GM10266 (cell line): ENCODE measurements around the gene SLC35B3.
"Not testable (repeated sequence)": the region's sequence is repeated elsewhere in the genome, so short reads cannot be mapped to it uniquely, and the experiment has no call there.

Source experiments
- DNase-seq: peaks from one replicate; pipeline ENCODE4 v3.0.0; 2012; ENCODE audit errors: extremely low spot score
- TF ChIP-seq, protein P1 (sequence below): IDR thresholded peaks from 2 replicates; pipeline ENCODE4 v1.5.1; 2012; ENCODE audit warnings: mild to moderate bottlenecking, low read depth; ENCODE audit not compliant: control insufficient read depth, insufficient read depth; ENCODE audit errors: missing control alignments

Gene SLC35B3

DNA sequence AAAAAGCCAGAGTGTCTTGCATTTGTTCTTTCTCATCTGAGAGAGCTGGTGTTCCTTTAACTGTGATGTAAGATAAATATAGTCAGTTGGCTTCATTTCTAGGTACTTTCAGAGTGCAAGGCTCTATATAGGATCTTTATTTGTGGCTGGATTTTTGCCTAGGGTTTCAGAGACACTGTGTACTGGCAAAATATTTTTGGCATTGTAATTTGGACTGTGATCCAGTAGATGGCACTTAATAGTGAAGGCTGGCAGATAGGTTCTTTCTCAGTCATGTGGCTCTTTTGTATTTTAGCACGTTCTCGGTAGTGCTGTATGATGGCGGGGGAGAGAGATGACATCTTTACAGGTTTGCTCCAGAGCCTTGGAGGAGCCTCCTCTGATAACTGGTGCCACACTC lies 26.8 kb upstream of the SLC35B3 start:
- DNase-seq: no peak
- TF ChIP-seq, protein P1, sequence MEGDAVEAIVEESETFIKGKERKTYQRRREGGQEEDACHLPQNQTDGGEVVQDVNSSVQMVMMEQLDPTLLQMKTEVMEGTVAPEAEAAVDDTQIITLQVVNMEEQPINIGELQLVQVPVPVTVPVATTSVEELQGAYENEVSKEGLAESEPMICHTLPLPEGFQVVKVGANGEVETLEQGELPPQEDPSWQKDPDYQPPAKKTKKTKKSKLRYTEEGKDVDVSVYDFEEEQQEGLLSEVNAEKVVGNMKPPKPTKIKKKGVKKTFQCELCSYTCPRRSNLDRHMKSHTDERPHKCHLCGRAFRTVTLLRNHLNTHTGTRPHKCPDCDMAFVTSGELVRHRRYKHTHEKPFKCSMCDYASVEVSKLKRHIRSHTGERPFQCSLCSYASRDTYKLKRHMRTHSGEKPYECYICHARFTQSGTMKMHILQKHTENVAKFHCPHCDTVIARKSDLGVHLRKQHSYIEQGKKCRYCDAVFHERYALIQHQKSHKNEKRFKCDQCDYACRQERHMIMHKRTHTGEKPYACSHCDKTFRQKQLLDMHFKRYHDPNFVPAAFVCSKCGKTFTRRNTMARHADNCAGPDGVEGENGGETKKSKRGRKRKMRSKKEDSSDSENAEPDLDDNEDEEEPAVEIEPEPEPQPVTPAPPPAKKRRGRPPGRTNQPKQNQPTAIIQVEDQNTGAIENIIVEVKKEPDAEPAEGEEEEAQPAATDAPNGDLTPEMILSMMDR: no peak

DNA sequence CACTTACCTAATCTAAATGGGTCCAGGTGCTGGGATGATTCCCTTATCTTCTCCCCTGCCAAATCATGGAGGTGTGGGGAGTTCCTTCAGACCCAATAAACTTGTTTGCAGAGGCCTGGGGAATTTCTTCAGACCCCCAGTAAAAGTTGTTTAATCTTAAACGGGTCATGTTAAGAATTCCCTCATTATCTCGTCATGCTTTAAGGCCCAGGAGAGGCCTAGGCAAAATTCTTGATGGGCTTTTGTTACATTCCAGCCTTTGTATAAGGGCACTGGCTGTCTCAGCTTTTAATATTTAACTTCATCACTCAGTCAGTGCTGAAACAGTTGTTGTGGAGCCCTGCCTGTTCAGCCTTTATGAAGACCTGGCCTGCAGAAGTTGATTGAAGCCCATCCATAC lies 11.0 kb upstream of the SLC35B3 start:
- TF ChIP-seq, protein P1: no peak
- DNase-seq: no peak

DNA sequence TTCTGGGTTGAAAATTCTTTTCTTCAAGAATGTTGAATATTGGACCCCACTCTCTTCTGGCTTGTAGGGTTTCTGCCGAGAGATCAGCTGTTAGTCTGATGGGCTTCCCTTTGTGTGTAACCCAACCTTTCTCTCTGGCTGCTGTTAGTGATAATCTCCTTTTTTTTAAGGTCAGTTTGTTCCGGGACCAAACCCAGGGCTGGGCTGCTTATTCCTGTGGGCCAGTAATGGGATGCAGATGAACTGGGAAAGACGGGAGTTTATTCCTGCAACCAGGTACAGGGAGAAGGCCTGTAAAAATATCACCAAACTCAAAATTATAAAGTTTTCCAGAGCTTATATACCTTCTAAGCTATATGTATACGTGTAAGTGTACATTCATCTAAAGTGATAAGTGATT lies 10.6 kb upstream of the SLC35B3 start:
- DNase-seq: not testable (repeated sequence)

DNA sequence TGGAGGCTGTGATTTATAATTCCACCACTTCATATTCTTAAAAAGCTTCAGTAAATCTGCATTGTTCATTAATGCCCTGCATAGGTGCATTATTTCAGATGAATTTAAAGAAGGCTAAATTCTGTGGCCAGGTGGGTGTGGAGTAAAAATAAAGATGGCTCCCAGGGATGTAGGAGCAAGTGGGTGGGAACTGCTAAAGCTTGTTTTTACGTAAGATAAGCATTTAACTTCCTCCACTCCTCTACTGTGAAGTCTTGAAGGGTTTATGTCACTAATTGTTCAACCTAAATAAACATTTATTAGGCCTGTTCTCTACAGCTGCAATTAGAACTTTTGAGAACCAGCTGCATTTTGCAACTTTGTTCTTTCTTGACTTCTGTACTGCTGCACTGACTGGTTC lies 6.8 kb upstream of the SLC35B3 start:
- DNase-seq: no peak
- TF ChIP-seq, protein P1: no peak

DNA sequence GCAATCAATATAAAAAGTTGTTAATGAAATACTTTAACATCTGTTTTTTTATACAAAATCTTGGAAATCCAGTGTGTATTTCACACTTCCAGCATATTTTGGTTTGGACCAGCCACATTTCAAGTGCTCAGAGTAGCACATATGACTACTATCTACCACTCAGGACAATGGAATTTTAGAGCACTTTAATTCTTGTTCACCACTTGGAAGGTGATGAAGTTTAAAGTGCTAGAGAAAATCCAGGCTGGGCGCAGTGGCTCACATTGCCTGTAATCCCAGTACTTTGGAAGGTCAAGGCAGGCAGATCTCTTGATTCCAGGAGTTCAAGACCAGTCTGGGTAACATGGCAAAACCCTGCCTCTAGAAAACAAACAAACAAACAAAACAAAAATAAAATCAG lies 6.1 kb upstream of the SLC35B3 start:
- TF ChIP-seq, protein P1: no peak
- DNase-seq: no peak

DNA sequence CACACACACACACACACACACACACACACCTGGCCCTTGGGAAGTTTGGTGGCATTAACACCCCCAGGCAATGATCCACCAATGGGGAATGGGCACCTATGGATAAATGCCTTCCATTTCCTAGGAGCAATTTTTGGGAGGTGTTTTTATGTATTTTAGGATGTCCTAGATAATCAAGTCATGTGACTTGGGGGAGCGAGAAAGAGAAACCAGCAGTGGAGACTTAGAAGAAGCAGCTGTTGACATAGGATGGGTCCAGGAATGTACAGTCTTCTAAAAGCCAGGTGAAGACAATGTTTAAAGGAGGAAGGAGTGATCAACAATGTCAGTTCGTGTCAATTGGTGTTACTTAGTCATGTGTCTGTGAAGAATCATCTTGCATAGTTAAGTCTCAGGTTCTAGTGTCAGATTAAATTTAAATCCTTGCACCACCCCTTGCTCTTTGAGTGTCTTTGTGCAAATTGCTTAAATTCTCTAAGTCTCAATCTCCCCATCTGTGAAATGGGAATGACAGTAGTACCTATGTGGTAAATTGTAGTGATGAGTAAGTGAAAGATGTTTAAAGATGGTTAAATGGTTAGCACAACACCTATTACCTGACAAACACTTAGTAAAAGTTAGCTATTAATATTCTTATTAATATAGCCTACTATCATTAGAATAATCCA lies 4.4 kb upstream of the SLC35B3 start:
- TF ChIP-seq, protein P1: no peak
- no peak for DNase-seq

DNA sequence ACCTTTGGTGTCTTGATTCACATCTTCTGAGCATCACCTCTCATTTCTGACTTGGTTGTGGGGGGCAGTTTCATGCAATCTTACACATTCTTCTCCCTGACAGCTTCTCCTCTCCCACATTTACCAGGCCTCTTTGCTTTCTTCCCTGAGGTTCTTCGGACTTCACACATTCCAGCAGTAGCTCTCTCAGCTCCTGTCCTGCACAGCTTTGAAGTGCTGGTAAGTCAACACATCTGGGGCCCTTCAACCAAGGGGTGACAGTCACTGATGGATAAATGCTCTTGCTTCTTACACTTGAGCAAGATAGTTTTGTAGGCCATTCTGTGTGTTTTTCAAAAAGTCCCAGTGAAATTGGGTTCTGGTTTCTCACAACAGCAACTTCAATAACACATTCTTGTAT lies 2.5 kb upstream of the SLC35B3 start:
- TF ChIP-seq, protein P1: no peak
- no peak for DNase-seq

DNA sequence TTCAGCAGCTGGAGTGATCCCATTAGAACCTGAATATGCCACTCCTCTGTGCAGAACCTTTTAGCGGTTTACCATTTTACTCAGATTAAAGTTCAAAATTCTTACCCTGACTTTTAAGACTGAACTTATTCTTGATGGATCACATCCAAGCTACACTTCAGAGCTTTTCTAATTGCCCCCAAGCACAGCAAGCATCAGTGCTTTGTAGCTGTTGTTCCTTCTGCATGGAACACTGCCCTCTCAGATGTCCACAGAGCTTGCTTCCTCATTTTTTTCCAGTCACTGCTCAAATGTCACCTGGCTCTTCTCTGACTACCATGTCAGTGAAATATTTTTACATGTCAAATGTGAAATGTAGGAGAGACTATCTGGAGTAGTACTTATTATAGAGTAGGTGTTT lies 1.6 kb upstream of the SLC35B3 start:
- TF ChIP-seq, protein P1: no peak
- DNase-seq: no peak
